HG03135 (cell line): ENCODE data around the gene MED1.
"Not testable (repeated sequence)": the region's sequence is repeated elsewhere in the genome, so short reads cannot be mapped to it uniquely, and the experiment has no call there.

Source experiments
- ATAC-seq: cut with Tn5 transposase; IDR thresholded peaks from one replicate; pipeline ENCODE4 v1.9.1; 2021; ENCODE audit warnings: mild to moderate bottlenecking, moderate library complexity; ENCODE audit not compliant: unreplicated experiment

The MED1 gene

GRCh38 chr17:39450847-39451581, at the start of gene MED1:
Gene MED1 (minus strand): TSS chr17:39451263. CDS start chr17:39451062, 201 bp downstream.
- ATAC-seq, result peak; percentile 96

DNA sequence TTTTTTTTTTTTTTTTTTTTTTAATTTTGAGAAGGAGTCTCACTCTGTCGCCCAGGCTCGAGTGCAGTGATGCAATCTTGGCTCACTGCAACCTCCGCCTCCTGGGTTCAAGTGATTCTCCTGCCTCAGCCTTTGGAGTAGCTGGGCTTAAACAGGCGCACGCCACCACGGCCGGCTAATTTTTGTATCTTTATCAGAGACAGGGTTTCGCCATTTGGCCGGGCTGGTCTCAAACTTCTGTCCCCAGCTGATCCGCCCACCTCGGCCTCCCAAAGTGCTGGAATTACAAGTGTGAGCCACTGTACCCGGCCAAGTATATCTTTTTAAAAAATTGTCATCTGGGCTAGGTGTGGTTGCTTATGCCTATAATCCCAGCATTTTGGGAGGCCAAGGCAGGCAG, 45.9 kb upstream of the MED1 start:
- ATAC-seq, result not testable (repeated sequence)

GRCh38 chr17:39487946-39488345, 36.9 kb upstream of the MED1 start:
- no peak for ATAC-seq

GRCh38 chr17:39487490-39487889, 36.4 kb upstream of the MED1 start:
- ATAC-seq, result not testable (repeated sequence)

DNA sequence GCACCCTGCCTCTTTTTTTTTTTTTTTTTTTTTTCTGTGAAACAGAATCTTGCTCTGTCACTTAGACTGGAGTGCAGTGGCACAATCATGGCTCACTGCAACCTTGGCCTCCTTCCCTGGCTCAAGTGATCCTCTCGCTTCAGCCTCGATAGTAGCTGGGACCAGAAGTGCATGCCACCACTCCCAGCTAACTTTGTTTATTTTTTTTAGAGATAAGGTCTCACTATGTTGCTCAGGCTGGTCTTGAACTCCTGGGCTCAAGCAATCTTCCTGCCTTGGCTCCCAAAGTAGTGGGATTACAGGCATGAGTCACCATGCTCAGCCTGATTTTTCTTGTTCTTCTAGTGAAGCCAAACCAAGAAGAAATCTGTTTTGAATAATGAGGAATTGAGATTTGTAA, 35.2 kb upstream of the MED1 start:
- no peak for ATAC-seq

DNA sequence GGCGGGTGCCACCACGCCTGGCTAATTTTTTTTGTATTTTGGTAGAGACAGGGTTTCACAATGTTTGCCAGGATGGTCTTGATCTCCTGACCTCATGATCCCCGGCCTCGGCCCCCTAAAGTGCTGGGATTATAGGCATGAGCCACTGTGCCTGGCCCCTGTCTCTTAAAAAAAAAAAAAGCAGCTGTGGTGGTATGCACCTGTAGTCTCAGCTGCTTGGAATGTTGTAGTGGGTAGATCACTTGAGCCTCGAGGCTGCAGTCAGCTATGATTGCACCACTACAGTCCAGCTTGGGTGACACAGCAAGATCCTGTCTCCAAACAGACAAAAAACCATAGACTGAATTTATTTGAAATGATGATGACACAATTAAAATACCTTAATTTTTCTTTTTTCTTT, 34.5 kb upstream of the MED1 start:
- ATAC-seq, result no peak

DNA sequence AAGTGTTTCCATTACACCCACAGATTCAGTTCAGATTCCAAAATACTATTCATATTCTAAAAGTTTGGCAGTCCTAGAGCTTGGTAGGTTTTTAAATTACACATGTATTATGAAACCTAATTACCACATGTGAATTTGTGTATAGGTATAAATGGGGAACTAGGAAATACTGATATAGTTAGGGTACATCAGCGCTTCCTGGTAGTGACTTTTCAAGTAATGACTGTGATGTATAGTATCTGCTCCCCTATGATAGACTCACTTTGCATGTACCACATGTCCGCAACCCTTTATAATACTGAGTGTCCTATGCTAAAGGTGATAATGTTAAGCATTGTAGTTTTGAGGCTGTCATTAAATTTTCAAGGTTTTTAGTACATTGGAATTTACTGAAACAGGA, 33.1 kb upstream of the MED1 start:
- peak; percentile 88 for ATAC-seq

DNA sequence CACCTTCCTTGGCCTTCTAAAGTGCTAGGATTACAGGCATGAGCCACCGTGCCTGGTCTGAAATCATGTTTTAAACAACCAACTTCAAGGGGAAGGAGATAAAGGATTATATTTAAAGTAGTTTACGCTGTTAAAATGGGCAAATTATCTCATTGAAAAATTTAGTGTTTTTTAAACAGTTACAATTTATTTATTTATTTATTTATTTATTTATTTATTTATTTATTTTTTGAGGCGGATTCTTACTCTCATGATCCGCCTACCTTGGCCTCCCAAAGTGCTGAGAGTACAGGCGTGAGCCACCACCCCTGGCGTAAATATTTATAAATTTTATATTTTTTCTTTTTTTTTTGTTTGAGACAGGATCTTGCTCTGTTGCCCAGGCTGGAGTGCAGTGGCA, 32.4 kb upstream of the MED1 start:
- ATAC-seq, result no peak

GRCh38 chr17:39479631-39480030, 28.6 kb upstream of the MED1 start:
- not testable (repeated sequence) for ATAC-seq

GRCh38 chr17:39473310-39473709, 22.2 kb upstream of the MED1 start:
- ATAC-seq, result no peak

DNA sequence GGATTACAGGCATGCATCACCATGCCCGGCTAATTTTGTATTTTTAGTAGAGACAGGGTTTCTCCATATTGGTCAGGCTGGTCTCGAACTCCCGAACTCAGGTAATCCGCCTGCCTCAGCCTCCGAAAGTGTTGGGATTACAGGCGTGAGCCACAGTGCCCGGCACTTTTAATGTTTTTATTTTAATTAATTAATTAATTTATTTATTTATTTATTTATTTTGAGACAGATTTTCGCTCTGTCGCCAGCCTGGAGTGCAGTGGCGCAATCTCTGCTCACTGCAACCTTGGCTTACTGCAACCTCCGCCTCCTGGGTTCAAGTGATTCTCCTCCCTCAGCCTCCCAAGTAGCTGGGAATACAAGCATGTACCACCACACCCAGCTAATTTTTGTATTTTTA, 17.5 kb upstream of the MED1 start:
- ATAC-seq, result not testable (repeated sequence)

DNA sequence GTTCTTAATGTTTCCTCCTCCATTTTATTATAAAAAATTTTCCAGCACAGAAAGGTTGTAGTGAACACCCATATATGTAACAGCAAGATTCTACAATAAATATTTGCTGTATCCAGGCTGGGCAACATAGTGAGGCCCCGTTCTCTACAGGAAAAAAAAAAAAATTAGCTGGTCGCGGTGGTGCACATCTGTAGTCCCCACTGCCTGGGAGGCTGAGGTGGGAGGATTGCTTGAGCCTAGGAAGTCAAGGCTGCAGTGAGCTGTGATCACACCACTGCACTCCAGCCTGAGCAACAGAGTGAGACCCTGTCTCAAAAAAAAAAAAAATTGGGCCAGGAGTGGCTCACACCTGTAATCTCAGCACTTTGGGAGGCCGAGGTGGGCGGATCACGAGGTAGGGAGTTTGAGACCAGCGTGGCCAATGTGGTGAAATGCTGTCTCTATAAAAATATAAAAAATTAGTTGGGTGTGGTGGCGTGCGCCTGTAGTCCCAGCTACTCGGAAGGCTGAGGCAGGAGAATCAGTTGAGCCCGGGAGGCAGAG, 13.6 kb upstream of the MED1 start:
- ATAC-seq, result not testable (repeated sequence)

DNA sequence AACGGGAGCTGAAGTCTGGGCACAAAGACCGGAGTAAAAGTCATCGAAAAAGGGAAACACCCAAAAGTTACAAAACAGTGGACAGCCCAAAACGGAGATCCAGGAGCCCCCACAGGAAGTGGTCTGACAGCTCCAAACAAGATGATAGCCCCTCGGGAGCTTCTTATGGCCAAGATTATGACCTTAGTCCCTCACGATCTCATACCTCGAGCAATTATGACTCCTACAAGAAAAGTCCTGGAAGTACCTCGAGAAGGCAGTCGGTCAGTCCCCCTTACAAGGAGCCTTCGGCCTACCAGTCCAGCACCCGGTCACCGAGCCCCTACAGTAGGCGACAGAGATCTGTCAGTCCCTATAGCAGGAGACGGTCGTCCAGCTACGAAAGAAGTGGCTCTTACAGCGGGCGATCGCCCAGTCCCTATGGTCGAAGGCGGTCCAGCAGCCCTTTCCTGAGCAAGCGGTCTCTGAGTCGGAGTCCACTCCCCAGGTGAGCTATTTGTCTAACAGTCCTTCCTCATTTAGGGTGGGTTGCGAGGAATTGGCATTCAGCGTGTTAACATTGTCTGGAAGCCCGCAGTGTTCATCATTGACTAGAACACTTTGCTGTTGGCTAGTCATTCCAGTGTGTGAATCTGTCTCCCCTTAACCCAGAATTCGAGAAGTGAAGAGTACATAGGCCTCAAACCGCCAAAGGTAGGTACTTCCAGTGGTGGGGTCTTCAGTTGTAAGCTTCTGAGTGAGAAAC, 11.7 kb upstream of the MED1 start:
- ATAC-seq, result no peak

DNA sequence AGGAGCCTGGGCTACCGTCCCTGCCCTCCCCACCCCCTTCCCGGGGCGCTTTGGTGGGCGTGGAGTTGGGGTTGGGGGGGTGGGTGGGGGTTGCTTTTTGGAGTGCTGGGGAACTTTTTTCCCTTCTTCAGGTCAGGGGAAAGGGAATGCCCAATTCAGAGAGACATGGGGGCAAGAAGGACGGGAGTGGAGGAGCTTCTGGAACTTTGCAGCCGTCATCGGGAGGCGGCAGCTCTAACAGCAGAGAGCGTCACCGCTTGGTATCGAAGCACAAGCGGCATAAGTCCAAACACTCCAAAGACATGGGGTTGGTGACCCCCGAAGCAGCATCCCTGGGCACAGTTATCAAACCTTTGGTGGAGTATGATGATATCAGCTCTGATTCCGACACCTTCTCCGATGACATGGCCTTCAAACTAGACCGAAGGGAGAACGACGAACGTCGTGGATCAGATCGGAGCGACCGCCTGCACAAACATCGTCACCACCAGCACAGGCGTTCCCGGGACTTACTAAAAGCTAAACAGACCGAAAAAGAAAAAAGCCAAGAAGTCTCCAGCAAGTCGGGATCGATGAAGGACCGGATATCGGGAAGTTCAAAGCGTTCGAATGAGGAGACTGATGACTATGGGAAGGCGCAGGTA, 11.0 kb upstream of the MED1 start:
- no peak for ATAC-seq

- peak; percentile 74 for ATAC-seq
Measured at GRCh38 chr17:39461113-39461925, 10.3 kb upstream of the MED1 start, which contains the start of gene CDK12. Gene CDK12 (plus strand): TSS chr17:39461486. CDS start chr17:39462072, 586 bp downstream.

- ATAC-seq, result no peak
Measured at GRCh38 chr17:39455919-39456318, 4.9 kb upstream of the MED1 start.

GRCh38 chr17:39450051-39450450, 1.0 kb downstream of the MED1 start:
- no peak for ATAC-seq

DNA sequence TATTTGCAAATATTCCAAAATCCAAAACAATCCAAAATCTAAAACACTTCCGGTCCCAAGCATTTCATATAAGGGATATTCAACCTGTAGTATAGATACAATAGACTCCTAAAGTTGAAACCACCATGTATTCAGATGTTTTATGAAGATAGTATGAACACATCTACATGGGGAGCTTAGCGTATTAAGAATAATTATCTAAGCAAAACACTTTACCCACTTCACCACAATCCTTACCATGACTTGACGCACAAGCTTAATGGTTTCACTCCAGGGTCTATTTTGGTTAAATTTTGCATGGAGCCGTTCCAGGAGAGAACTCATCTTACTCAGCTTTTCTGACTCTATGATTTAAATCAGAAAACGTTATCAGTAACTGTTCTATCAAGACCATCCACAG, 3.5 kb downstream of the MED1 start:
- ATAC-seq, result no peak

- ATAC-seq, result no peak
Measured at GRCh38 chr17:39443326-39443725, 7.7 kb downstream of the MED1 start.

DNA sequence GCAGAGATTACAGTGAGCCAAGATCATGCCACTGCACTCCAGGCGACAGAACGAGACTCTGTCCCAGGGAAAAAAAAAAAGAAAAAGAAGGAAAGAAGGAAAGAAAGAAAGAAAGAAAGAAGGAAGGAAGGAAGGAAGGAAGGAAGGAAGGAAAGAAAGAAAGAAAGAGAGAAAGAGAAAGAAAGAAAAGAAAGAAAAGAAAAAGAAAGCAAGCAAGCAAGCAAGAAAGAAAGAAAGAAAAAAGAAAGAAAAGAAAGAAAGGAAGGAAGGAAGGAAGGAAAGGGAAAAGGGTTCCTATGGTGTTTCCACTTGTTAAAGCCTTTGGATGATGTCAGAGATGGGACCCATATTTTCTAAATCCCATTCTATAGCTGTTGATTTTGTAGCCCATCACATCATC, 11.2 kb downstream of the MED1 start:
- not testable (repeated sequence) for ATAC-seq

GRCh38 chr17:39429600-39429999, 21.5 kb downstream of the MED1 start:
- ATAC-seq, result no peak
